DMS53 treated with DMSO at 0.1 percent for 48 hours (cell line): Measurements from ENCODE around the gene STAB2.
"Not testable (repeated sequence)": the region's sequence is repeated elsewhere in the genome, so short reads cannot be mapped to it uniquely, and the experiment has no call there.

Experiments
- DNase-seq: peaks from one replicate; lab custom pipeline; 2025; ENCODE audit not compliant: unreplicated experiment; lab: John Stamatoyannopoulos, UW

Gene STAB2

GRCh38 chr12:103806803-103807202 is 219.7 kb downstream of the STAB2 start:
- no peak for DNase-seq

- DNase-seq: no peak
These were observed 220.6 kb downstream of the STAB2 start for GRCh38 chr12:103807561-103808238.

- DNase-seq: no peak
These were observed 221.3 kb downstream of the STAB2 start for GRCh38 chr12:103808239-103808880.

GRCh38 chr12:103809154-103809553 is 222.1 kb downstream of the STAB2 start:
- no peak for DNase-seq

- not testable (repeated sequence) for DNase-seq
These were observed 222.6 kb downstream of the STAB2 start for GRCh38 chr12:103809639-103810038.

- no peak for DNase-seq
These were observed 223.0 kb downstream of the STAB2 start for GRCh38 chr12:103810111-103810510.

- DNase-seq: no peak
These were observed 224.7 kb downstream of the STAB2 start for GRCh38 chr12:103811791-103812190.

GRCh38 chr12:103812789-103813188 is 225.7 kb downstream of the STAB2 start:
- DNase-seq: no peak

GRCh38 chr12:103813426-103813825 is 226.4 kb downstream of the STAB2 start:
- no peak for DNase-seq

GRCh38 chr12:103813949-103814348 is 226.9 kb downstream of the STAB2 start:
- DNase-seq: no peak

GRCh38 chr12:103814436-103814835 is 227.4 kb downstream of the STAB2 start:
- no peak for DNase-seq
